Measurements from ENCODE around the gene SHANK2.

- TF ChIP-seq MYC (IDR thresholded peaks at IDR 0.05; ENCODE audit: insufficient read depth, insufficient read length, insufficient replicate concordance, low read length, severe bottlenecking) (no peak), CTCF (IDR thresholded peaks at IDR 0.05 in 2 of 3, conservative IDR thresholded peaks at IDR 0.05 in 1 of 3; ENCODE audit: control insufficient read depth in 2 of 3, extremely low read depth in 1 of 3, insufficient read depth in 1 of 3, low read depth in 3 of 3, low read length in 3 of 3) (no peak), ESRRA (IDR thresholded peaks at IDR 0.05; ENCODE audit: low read length) (no peak), CREM (IDR thresholded peaks at IDR 0.05; ENCODE audit: low read depth) (no peak), ZBTB33 (IDR thresholded peaks at IDR 0.05) (no peak), CBX3 (IDR thresholded peaks at IDR 0.05; ENCODE audit: borderline replicate concordance, low read depth) (no peak), ZNF384 (IDR thresholded peaks at IDR 0.05; ENCODE audit: borderline replicate concordance, low read depth, low read length) (no peak), POLR2A (IDR thresholded peaks at IDR 0.05; ENCODE audit: low read depth, low read length) (no peak), NFYB (IDR thresholded peaks at IDR 0.05; ENCODE audit: insufficient read depth, low read depth, low read length) (no peak), NBN (IDR thresholded peaks at IDR 0.05) (no peak), POLR2AphosphoS5 (IDR thresholded peaks at IDR 0.05; ENCODE audit: low read length) (no peak), CEBPB (IDR thresholded peaks at IDR 0.05; ENCODE audit: borderline replicate concordance in 1 of 2, low read depth in 2 of 2, low read length in 2 of 2) (no peak), SP1 (IDR thresholded peaks at IDR 0.05; ENCODE audit: low read depth, low read length) (no peak)
Measured at GRCh38 chr11:71242391-71242790, 10.0 kb downstream of the SHANK2 start.

Measured in GM12878 (cell line).